Testis (tissue), 2 donors: ENCODE results near the gene RASGRF1.

Experiments
- POLR2A ChIP-seq: fragments of 450-650 bp; IDR thresholded peaks from one replicate; pipeline ENCODE4 v1.6.1; 2017; ENCODE audit warnings: antibody characterized with exemption, mild to moderate bottlenecking, moderate library complexity
- TF ChIP-seq, protein P1 (sequence below), 3 experiments: fragments of 450-650 bp in 2 of 3; fragments of 200-600 bp in 1 of 3; sonication (generic) in 1 of 3; IDR thresholded peaks; one replicate each; pipeline ENCODE4 v1.5.1; 2016 to 2019; ENCODE audit warnings: antibody characterized with exemption in 3 of 3, mild to moderate bottlenecking in 2 of 3, moderate library complexity in 1 of 3

DNA sequence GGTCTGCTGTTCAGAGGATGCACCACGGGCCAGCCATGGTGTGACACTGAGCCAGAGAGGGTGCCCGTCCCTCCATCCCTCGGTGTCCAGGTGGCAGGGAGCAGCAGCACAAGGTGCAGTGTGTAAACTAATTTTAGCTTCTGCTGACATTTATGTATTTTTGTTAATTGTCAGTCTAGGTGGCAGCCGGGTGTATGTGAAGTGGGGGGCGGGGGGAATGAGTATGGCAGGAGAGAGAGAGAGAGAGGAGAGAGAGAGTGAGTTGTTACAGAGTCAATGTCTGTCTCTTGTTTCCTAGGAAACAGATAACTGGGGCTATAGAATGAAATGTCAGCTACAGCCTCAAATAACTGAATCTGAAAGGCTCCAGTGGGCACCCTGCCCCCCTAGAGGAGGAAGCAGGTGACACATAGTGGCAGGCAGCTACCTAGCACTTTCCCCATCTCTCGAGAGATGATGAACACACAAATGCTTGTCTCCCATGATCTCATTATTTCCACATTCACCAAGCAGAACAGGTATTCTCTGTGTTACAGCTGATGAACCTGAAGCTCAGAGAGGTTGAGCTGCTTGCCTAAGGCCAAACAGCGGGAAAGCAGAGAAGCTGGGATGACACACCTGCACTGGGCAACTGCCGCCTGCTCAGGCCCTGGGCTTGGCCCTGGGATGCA, 24.7 kb downstream of the RASGRF1 start:
- TF ChIP-seq, protein P1, sequence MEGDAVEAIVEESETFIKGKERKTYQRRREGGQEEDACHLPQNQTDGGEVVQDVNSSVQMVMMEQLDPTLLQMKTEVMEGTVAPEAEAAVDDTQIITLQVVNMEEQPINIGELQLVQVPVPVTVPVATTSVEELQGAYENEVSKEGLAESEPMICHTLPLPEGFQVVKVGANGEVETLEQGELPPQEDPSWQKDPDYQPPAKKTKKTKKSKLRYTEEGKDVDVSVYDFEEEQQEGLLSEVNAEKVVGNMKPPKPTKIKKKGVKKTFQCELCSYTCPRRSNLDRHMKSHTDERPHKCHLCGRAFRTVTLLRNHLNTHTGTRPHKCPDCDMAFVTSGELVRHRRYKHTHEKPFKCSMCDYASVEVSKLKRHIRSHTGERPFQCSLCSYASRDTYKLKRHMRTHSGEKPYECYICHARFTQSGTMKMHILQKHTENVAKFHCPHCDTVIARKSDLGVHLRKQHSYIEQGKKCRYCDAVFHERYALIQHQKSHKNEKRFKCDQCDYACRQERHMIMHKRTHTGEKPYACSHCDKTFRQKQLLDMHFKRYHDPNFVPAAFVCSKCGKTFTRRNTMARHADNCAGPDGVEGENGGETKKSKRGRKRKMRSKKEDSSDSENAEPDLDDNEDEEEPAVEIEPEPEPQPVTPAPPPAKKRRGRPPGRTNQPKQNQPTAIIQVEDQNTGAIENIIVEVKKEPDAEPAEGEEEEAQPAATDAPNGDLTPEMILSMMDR (IDR thresholded peaks at IDR 0.05) = no peak
- TF ChIP-seq POLR2A = no peak
